22Rv1 (cell line): ENCODE results near the gene ONECUT2.

Experiments used
- H3K27ac ChIP-seq: fragments of 450-650 bp; 2 replicates; pipeline ENCODE4 v1.5.1; 2017
- ZFX ChIP-seq: fragments of 450-650 bp; IDR thresholded peaks from 2 replicates; pipeline ENCODE4 v1.6.1; 2017; ENCODE audit warnings: antibody characterized with exemption, borderline replicate concordance
- TF ChIP-seq, protein P1 (sequence below): fragments of 450-650 bp; IDR thresholded peaks from 2 replicates; pipeline ENCODE4 v1.5.1; 2017; ENCODE audit warnings: mild to moderate bottlenecking

The ONECUT2 gene

GRCh38 chr18:57533868-57534510, 98.8 kb downstream of the ONECUT2 start:
- no peak overlapping the region for H3K27ac ChIP-seq
- no peak for TF ChIP-seq ZFX
- TF ChIP-seq, protein P1, sequence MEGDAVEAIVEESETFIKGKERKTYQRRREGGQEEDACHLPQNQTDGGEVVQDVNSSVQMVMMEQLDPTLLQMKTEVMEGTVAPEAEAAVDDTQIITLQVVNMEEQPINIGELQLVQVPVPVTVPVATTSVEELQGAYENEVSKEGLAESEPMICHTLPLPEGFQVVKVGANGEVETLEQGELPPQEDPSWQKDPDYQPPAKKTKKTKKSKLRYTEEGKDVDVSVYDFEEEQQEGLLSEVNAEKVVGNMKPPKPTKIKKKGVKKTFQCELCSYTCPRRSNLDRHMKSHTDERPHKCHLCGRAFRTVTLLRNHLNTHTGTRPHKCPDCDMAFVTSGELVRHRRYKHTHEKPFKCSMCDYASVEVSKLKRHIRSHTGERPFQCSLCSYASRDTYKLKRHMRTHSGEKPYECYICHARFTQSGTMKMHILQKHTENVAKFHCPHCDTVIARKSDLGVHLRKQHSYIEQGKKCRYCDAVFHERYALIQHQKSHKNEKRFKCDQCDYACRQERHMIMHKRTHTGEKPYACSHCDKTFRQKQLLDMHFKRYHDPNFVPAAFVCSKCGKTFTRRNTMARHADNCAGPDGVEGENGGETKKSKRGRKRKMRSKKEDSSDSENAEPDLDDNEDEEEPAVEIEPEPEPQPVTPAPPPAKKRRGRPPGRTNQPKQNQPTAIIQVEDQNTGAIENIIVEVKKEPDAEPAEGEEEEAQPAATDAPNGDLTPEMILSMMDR: no peak

DNA sequence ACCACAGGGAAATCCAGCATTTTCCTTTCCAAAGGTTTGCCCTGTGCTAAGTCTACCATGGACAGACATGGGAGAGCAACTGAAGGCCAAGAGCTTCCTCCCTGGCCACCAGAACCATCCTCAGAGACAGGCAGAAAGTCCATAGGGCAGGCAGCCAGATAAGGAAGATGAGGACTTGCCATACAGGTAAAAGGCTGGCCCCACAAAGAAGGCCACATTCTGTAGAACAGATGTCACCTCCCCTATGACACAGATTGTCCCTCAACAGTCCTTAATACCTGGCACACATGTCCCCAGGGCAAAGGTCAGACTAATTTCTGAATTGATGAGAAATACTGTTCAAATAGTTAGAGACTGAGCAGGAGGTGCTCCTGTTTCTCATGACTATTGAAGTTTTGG, 99.3 kb downstream of the ONECUT2 start:
- no peak overlapping the region for H3K27ac ChIP-seq
- TF ChIP-seq, protein P1: no peak
- TF ChIP-seq ZFX: no peak

DNA sequence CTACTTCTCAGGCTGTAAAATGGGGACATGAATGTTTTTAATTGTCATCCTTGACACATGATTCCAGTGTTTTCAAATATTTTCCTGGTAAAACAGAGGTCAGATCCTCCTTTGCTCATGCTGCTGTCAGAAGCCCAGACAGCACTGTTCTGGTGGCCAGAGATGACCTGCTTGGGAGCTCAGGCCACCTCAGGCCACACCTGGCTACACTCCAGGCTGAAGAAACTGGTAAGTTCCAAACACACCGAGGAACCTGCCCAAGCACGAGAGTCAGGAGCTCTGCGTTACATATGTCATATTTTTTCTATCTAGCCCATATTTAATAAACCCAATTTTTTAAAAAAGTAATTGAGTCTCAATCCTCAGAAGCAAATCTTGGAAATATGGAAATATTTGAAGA, 103.4 kb downstream of the ONECUT2 start:
- H3K27ac ChIP-seq: no peak overlapping the region
- TF ChIP-seq ZFX: no peak
- TF ChIP-seq, protein P1: no peak

- TF ChIP-seq ZFX: no peak
- TF ChIP-seq, protein P1: no peak
- H3K27ac ChIP-seq: no peak overlapping the region
Observed at GRCh38 chr18:57539702-57540101, 104.5 kb downstream of the ONECUT2 start.
